ENCODE results near the gene CAST.
A peak's percentile ranks its signal among the peaks of the same experiment; 100 is the strongest.

CAST gene

DNA sequence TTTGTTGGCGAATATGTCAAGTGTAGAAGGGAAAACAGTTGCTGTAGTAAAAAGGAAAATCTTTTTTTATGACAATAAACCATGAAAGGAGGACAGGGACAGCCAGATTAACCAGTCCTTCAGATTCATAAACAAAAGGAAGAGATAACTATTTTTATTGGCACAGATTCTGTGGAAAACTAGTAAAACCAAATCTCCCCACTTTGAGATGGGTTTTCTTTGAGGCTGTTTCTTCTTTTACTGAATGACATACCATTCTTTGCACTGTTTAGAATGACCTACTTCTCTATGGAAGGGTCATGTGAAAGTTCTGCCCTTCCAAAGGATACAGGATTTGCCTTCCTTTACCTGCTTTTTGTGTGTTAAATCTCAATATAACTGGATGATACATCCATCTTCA is 13.7 kb downstream of the CAST start:
- DNase-seq, result no peak

DNA sequence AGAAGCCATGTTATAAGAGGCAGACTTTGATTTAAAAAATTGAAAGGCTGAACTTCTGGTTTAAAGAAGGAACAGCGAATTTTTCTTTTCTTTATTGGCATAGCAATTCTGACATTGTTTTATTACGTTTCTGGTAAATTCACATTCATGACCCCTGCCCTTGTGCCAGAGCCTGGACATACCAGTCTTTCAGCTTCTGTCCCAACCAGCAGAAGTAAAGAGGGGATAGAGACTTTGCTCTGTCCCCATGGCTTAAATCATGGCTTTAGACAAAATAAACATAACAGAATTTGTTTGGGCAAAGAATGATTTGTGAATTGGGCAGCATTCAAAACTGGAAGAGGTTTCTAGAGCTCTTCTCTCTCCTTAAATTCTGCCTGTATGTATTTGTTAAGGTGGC is 15.3 kb downstream of the CAST start:
- no peak for DNase-seq

DNA sequence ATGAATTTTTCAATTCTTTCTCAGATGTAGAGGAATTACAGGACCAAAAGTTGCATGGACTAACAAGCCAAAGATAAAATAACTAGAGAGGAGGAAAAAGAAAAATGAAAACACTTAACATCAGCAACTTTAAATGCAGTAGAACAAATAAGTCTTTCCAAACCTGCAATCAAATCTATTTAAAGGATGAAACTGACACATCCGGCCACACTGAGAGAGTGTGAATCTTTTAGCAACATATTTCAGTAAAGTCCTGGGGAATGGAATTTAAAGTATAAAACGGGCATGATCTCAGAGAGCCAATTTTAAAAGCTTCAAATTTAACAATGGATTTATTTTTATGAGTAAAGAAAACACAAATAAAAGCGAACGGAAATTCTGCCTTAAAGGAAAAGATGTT is 17.1 kb downstream of the CAST start:
- DNase-seq, result no peak

GRCh38 chr5:96680759-96681470 is 18.7 kb downstream of the CAST start:
- peak; percentile 70 for DNase-seq

DNA sequence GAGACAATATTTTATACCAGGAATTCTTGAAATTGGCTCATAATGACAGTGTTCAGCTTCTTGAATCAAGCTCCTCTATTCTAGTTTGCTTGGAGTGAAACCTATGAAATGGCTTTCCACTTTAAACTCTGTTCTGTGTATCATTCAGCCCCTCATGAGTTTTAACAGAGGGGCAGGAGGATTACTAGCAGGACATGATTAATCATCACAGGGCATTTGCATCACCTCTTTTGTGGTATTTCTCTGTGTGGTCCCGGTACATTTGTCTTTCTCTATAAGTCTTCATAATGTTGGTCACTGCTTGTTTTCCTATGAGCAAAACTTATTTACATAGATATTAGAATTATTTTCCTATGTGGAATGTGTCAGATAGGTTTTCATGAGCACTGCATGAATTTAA is 21.2 kb downstream of the CAST start:
- peak; percentile 71 for DNase-seq

GRCh38 chr5:96683810-96684209 is 21.6 kb downstream of the CAST start:
- no peak for DNase-seq

DNA sequence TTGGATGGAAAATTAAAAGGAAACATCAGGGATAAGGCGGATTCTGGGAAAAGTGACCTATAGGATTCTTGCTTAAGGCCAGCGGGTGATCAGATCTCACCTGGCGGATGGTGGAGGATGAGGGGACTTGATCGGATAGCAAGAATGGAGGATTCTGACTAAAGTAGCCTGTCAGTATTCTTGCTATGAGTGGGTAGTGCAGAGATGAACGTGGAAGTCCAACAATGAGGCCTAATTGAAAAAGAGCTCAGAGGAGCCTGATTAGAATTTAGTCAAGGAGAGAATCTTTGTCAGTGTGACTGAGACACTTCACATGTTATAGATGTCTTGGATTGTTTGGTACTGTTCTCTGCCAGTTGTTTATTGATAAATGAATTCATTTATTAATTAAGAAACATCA is 24.9 kb downstream of the CAST start:
- DNase-seq, result no peak

DNA sequence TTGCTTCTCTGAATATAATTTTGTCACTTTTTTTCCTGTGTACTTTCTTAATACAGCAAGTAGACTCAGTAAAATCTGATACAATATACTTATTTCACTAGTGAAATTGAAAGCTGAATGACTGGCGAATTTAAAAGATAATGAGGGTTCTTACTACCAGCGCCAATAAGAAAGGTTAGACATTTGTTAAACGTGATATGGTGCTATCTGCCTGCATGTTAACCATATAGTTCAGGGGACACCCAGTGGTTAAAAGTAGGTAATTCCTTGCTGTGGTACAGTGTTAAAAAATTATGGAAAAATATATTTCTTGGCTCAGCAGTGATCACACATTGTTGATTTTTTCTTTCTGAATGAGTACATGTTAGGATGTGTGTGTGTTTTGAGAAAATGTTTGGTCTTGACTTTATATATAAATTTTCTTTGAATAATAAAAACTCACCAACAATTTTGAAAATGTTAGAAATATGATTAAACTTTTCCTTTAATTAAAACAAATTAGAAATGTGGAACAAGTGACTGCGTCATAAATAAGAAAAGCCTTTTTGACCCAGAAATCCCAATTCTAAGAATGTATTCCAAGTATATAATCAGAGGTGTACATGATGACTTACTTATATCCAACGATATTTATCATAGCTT is 25.8 kb downstream of the CAST start:
- DNase-seq, result peak; percentile 60

GRCh38 chr5:96690861-96691260 is 28.7 kb downstream of the CAST start:
- DNase-seq, result peak; percentile 47

DNA sequence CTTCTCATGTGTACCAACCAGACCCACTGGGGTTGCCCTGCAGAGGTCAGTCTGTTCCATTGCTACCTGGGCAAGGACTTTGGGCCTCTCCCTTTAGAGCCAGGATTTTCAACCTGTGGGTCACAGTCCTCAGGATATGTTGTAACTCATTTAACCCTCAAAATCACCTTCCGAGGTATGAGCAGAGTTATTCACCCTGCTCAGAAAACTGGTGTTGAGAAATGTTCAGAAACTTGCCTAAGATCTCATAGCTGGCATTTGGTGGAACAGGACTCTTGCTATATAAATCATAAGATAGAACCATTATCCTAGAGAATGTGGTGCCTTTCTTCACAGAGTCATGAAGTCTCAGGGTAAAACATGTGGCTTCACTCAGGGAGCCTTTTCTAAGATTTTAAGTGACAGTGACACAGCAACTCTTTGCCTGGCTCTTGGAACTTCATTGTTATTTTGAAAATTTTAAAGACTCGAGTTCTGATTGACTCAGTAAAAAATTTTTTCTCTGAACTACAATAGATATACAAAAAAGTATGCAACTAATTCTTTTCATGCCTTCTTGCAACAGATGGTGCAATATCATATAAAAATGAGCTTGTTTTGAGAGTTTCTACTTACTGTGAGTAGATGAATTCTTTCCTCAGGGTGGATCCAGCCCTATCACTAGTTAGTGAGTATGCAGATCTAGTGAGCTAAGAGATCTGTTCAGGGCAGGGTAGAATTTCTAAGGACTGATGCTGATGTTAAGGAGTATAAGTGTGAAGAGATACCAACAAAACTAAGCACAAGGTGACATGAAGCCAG is 29.5 kb downstream of the CAST start:
- DNase-seq, result no peak

DNA sequence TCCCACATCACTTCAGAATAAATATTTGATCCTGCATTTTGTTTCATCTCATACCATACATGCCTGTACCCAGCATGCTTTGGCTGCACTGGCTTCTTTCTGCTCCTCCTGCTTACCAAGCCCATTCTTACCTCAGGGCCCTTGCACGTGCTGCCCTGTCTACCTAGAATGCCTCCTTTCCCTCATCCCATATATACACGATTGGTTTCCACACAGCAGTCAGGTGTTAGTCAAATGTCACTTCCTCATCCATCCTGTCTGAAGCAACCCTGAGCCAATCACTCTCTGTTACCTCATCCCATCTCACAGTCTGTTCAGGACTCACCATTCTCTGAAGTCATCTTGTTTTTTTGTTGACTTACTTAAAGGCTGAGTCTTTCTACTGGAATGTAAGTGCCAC is 30.3 kb downstream of the CAST start:
- DNase-seq, result peak; percentile 60

DNA sequence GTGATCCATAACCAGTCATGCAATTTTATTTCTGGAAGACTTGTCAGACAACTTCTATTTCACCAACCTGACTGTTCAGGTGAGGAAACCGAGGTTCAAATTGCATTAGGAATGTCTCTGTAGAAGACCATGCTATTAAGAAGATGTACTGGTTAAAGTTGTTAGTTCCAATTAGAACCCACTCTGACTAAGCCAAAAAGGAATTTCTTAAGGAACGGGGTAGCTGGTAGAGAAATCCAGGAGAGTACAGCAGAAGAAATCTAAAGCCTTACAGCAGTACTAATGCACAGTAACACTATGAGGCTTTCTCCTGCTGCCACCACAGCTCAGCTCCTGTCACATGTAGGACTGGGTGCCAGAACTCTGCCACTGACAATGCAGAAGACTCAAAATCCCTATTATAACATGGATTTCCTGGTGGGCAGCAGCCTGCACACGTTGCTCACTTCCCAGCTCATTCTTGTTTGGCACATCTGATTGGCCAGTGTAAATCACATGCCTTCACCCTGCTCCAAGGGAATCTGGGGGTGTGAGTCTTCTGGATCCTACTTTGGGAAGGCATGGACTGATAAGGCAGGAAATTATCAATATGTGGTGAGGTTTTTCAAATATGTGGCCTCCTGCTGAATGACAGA is 37.1 kb downstream of the CAST start:
- no peak for DNase-seq

- peak; percentile 97 for DNase-seq
Measured at GRCh38 chr5:96702503-96703383, 40.6 kb downstream of the CAST start.

DNA sequence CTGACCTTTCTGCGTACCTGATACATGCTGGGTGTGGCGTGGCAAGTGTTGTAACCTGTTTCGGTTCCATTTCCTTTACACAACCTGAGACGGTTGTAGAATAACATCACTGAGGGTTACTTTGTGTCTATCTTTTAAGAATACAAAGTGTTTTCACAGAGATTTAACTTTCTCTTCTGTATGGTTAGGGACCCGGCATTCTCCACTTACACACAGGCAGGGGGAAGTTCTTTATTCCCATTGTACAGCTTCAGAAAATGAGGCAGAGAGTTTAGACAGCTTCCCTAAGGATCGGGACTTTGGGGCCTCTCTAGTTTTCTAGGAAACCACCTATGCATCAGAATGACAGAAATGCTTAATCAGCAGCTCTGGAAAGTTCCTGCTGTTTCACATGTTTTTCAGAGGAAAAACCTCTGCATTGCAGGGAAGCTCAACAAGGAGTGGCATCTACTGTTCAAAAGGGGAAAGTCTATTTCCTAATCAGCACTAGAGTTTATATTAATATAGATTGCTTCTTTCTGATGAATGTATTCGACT is 41.3 kb downstream of the CAST start:
- DNase-seq, result peak; percentile 54

DNA sequence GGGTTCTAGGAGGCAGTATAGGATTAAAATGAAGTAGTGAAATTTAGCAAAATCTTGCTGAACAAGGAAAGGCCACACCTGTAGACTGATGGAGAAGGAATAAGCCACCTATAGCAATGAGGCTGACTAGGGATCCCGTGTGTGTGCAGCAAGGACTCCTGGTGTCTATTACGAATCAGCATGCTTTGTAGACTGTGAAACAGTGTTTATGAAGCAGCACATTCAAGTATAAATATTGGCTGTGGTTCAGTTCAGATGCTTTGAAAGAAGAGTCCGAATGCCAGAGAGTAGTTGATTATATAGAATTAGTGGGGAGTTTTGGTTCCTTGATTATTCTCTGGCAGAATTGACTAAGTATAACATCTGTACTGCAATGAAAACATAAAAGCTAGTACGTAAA is 41.8 kb downstream of the CAST start:
- DNase-seq, result no peak

GRCh38 chr5:96706433-96707111 is 44.4 kb downstream of the CAST start:
- DNase-seq, result no peak

DNA sequence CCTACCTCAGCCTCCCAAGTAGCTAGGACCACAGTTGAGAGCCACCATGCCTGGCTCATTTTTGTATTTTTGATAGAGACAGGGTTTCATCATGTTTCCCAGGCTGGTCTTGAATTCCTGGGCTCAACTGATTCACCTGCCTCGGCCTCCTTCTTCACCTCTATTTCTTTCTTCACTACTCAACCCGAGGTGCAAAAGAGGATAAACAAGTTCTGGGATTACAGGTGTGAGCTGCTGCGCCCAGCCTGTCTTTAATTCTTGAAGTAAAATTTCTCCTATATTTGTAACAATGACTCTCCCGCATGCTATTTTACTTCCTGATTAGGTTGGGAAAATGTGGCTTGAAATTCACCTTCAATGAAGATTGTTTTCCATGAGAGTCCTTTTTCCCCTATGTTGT is 46.4 kb downstream of the CAST start:
- DNase-seq, result no peak

GRCh38 chr5:96709152-96709821 is 47.1 kb downstream of the CAST start:
- DNase-seq, result no peak

DNA sequence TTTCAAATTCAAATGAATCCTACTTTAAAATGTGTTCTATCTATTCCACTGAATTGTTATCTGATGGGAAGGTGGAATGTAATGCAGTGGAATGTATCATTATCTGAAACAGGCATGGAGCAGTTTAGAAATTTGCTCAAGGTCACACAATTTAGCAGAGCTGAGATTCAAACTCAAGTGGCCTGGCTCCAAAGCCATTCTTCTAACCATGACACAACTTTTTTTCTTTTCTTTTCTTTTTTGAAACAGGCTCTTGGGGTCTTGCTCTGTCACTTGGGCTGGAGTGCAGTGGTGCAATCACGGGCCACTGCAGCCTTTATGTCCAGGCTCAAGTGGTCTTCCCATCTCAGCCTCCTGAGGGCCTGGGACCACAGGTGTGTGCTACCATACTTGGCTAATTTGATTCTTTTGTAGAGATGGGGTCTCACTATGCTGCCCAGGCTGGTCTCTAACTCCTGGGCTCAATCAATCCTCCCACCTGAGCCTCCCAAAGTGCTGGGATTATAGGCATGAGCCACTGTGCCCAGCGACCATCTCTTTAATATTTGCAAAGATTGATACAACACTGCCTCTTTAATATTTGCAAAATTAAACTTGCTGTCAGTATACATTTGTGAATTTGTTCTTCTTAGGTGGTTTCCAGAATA is 50.0 kb downstream of the CAST start:
- DNase-seq, result no peak

GRCh38 chr5:96714450-96714849 is 52.3 kb downstream of the CAST start:
- no peak for DNase-seq

Measured in suppressor macrophage treated with lipopolysaccharide for 4 hours (primary cell).